ENCODE results near the gene CBLB.

Gene CBLB

DNA sequence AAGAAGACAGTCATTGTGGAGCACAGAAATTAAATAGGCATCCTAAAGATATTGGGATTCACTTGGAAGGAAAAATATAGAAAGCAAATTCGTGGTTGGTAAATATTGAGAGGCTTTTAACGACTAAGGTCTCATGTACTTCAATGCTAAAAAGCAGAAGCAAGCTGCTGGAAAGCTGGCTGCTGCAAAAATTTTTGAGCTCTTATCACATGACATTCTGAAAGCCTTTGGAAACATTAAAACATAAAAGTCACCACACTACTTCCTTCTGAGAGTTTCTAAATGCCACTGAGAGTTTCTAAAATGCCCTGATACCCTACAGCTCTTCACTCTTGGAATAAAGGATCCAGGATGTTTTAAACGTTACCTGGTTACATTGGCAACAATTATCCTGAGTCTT is 39.0 kb upstream of the CBLB start:
- TF ChIP-seq, protein P1, sequence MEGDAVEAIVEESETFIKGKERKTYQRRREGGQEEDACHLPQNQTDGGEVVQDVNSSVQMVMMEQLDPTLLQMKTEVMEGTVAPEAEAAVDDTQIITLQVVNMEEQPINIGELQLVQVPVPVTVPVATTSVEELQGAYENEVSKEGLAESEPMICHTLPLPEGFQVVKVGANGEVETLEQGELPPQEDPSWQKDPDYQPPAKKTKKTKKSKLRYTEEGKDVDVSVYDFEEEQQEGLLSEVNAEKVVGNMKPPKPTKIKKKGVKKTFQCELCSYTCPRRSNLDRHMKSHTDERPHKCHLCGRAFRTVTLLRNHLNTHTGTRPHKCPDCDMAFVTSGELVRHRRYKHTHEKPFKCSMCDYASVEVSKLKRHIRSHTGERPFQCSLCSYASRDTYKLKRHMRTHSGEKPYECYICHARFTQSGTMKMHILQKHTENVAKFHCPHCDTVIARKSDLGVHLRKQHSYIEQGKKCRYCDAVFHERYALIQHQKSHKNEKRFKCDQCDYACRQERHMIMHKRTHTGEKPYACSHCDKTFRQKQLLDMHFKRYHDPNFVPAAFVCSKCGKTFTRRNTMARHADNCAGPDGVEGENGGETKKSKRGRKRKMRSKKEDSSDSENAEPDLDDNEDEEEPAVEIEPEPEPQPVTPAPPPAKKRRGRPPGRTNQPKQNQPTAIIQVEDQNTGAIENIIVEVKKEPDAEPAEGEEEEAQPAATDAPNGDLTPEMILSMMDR (IDR thresholded peaks at IDR 0.05; ENCODE audit: low read depth, low read length, missing control alignments), result no peak
- DNase-seq (ENCODE audit: extremely low read depth, low read depth), result no peak

DNA sequence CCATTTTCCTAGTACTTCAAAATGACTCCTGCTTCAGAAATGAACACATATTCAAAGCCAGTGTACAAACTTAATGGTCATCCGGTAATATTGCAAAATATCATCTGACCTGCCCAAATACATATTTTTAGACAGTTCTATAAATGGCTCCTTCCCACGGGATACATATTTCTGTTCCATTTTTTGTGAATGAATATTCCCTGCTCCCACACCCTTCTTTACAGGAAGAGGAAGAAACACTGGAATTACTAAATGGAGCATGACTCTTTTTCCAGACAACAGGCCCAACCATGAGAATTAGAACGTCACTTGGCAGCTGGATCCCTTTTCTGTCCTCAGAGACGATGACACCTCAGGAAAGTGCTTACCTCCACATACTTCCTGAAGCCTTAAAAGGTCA is 38.0 kb upstream of the CBLB start:
- TF ChIP-seq, protein P1 (IDR thresholded peaks at IDR 0.05; ENCODE audit: low read depth, low read length, missing control alignments), result no peak
- DNase-seq (ENCODE audit: extremely low read depth, low read depth), result no peak
- no peak overlapping the region for H3K4me3 ChIP-seq (replicated peaks; ENCODE audit: low read depth, low read length)

More for the DNA sequence above, 39.0 kb upstream of the CBLB start:
- H3K4me3 ChIP-seq (replicated peaks; ENCODE audit: low read depth, low read length), result no peak overlapping the region

DNA sequence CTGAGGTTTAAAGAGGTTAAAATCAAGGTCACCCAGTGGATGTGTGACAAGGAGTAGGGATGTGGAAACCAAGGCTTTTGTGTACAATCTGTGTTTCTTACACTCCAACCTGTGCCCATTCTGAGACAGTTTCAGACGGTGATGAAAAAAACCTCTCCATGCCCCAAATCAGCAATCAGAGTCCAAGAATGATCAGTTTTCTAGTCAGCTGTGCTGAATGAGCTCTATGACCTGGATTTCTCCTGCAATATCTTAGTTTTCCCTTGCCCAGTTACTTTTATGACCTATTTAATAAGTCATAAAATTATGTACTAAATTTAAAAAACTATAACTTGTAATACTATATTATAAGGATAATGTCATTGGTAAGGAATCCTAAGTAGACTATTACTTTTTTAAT is 37.5 kb upstream of the CBLB start:
- H3K4me3 ChIP-seq (replicated peaks; ENCODE audit: low read depth, low read length), result no peak overlapping the region
- no peak for DNase-seq (ENCODE audit: extremely low read depth, low read depth)

DNA sequence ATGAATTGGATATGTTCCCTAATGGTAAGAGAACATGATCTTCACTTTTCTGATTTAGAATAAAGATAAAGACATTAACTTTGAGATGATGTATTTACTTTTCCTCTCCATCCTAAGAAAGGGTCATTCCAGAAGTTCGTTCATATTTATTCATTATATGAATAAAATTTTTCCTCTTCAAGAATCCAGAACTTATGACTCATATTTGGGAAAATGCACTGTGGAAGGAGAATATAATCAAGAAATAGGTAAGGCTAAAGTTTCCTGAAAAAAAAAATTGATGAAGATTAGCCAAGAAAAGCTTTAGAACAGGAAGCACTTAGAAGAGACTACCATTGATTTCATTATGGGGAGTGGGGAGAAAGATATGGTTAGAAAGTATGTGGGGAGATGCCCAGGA is 36.5 kb upstream of the CBLB start:
- TF ChIP-seq, protein P1 (IDR thresholded peaks at IDR 0.05; ENCODE audit: low read depth, low read length, missing control alignments), result no peak
- no peak overlapping the region for H3K4me3 ChIP-seq (replicated peaks; ENCODE audit: low read depth, low read length)
- DNase-seq (ENCODE audit: extremely low read depth, low read depth), result no peak

More for the DNA sequence above, 37.5 kb upstream of the CBLB start:
- TF ChIP-seq, protein P1 (IDR thresholded peaks at IDR 0.05; ENCODE audit: low read depth, low read length, missing control alignments), result no peak

DNA sequence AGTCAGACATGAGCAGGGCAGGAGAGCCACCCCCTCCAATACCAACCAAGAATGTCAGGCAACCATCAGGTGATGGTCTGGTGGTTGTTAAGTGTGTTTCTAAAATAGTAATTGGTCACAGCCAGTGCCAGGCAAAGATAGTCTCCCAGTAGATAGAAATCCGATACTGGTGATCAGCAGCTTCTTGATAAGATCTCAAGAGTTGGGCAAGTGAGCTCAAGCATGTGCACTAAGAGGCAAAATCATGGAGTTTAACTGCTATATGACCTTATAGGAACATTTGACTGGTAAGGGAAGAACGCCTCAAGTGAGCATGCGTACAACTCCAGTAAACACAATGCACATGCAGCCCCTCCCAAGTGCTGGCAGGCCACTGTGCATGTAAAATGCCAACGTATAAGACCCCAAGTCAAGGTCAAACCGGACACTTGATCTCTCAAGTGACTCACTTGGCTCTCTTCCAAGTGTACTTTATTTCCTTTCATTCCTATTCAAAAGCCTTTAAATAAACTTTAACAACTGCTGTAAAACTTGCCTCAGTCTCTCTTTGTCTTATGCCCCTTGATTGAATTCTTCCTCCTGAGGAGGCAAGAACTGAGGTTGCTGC is 36.0 kb upstream of the CBLB start:
- H3K4me3 ChIP-seq (replicated peaks; ENCODE audit: low read depth, low read length), result no peak overlapping the region
- no peak for DNase-seq (ENCODE audit: extremely low read depth, low read depth)
- TF ChIP-seq, protein P1 (IDR thresholded peaks at IDR 0.05; ENCODE audit: low read depth, low read length, missing control alignments), result no peak

DNA sequence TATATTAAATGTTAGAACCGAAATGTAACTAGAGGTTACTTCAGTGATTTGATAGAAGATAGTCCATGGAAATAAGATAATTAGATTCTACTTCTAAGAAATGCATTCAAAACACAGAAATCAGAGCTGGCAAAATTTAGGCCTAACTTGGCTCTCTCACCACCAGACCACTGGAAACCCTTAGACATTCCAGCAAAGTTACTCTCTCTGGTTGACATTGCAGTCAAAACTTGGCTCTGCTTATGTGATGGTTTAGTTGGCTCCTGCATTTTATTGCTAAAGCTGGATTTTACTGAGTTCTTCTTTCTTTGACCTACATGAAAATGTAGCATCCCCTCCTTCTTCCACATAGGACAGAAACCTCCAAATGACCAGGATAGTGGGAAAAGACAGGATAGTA is 35.4 kb upstream of the CBLB start:
- DNase-seq (ENCODE audit: extremely low read depth, low read depth), result no peak
- no peak overlapping the region for H3K4me3 ChIP-seq (replicated peaks; ENCODE audit: low read depth, low read length)
- TF ChIP-seq, protein P1 (IDR thresholded peaks at IDR 0.05; ENCODE audit: low read depth, low read length, missing control alignments), result no peak

DNA sequence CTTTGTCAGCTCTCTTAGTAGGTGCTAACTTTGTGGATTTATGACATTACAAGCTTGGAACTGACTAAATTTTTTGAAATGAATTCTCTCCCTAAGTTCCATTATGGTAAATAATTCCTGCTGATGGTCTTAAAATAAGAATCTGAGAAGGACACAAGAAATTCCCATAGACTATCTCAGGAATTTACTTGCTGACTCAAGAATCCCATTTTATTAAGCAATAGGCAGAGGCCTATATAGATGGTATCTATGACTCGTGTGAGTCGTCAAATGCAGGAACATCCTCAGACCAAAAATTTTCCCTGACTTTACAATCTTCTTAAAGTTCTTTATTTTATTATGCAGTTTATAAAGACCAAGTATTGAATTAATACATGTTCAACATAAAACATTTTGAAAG is 30.7 kb upstream of the CBLB start:
- TF ChIP-seq, protein P1 (IDR thresholded peaks at IDR 0.05; ENCODE audit: low read depth, low read length, missing control alignments), result no peak
- DNase-seq (ENCODE audit: extremely low read depth, low read depth), result no peak
- no peak overlapping the region for H3K4me3 ChIP-seq (replicated peaks; ENCODE audit: low read depth, low read length)
